HG03558 (cell line): ENCODE data around the gene TTLL4.

Experiments used
- ATAC-seq: cut with Tn5 transposase; IDR thresholded peaks from one replicate; pipeline ENCODE4 v1.9.1; 2021; ENCODE audit warnings: moderate number of reproducible peaks; ENCODE audit not compliant: unreplicated experiment; ENCODE audit errors: extremely low read depth

Gene TTLL4

DNA sequence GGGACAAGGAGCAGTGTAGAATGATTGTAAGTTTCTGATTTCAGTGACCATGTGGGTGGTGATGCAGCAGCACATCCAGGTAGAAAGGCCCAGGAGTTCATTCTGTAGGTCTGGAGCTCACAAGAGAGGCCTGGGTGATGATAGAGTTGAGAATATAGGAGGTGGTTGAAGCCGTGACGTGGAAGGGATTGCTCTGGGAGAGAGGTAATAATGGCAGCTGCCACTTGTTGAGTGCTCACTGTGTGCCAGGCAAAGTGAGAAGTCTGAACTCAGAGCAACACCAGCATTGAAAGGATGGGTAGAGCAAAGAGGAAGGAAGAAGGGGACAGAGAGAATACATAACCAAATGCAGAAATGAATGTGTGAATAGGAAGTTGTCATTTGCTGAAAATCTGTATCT is 3.3 kb downstream of the TTLL4 start:
- no peak for ATAC-seq

DNA sequence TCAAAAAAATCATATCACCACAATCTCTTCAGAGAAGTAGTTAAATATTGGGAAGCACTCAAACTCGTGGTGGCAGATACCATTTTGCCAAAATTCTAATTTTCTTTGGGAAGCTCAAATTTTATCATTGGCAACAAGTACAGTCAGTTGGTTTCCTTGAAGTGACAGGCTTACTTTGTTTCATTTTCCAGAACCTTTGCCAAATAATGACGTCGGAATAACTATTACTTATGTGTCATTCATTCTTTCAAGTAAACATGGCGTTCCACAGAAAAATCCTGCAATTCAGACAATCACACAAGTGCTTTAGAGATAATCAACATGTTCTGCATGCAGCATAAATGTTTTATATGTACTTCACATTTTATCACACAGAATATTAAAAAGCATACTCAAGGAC is 5.4 kb downstream of the TTLL4 start:
- ATAC-seq = no peak

DNA sequence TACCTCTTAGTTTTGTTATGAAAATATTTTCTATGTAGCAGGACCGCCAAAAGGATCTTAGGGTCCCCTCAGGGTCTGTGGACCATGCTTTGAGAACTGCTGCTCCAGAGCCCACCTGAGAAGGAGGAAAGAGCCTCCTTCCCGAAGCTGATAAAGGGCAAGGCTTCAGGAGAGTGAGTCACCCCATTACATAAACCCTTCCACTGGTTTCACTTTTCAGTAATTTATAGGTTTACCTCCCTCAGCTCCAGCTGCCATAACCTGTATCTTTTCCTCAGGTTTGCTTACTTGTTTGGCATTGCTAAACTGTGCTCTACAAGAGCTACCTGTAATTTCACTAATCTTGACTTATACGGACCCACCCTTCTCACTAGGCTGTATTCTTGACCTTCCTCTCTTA is 6.6 kb downstream of the TTLL4 start:
- no peak for ATAC-seq

DNA sequence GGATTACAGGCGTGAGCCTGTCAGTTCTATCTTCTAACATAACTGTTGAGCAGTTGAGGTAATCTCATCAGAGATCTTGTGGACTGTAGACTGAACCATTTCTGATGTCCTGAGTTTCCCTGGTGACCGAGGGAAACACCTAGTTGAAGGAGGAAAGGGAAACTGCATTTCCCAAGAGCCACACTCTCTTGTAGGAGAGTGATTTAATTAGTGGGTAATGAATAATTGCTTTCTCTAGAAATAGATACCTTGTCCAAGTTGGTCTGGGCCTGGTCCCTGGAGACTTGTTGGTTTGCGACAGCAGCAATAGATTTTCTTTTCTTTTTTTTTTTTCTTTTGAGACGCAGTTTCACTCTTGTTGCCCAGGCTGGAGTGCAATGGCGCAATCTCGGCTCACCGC is 7.4 kb downstream of the TTLL4 start:
- ATAC-seq = no peak

DNA sequence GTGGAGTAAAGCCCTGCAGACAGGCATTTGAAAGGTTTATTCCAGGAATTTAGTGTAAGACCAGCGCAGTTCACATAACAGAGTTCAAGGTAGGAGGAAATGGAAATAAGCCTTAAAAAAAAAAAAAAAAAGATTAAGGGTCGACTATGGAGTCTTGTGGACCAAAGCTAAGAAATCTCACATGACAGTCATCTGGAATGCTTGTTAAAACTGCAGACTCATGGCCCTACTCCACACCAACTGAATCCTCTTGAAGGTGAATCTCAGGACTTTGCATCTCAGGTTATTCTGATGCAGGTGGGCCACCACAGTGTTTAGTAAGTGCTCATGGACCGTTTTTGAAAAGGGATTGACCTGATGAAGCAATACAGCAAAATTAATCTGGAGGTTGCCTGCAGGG is 8.8 kb downstream of the TTLL4 start:
- ATAC-seq = no peak

DNA sequence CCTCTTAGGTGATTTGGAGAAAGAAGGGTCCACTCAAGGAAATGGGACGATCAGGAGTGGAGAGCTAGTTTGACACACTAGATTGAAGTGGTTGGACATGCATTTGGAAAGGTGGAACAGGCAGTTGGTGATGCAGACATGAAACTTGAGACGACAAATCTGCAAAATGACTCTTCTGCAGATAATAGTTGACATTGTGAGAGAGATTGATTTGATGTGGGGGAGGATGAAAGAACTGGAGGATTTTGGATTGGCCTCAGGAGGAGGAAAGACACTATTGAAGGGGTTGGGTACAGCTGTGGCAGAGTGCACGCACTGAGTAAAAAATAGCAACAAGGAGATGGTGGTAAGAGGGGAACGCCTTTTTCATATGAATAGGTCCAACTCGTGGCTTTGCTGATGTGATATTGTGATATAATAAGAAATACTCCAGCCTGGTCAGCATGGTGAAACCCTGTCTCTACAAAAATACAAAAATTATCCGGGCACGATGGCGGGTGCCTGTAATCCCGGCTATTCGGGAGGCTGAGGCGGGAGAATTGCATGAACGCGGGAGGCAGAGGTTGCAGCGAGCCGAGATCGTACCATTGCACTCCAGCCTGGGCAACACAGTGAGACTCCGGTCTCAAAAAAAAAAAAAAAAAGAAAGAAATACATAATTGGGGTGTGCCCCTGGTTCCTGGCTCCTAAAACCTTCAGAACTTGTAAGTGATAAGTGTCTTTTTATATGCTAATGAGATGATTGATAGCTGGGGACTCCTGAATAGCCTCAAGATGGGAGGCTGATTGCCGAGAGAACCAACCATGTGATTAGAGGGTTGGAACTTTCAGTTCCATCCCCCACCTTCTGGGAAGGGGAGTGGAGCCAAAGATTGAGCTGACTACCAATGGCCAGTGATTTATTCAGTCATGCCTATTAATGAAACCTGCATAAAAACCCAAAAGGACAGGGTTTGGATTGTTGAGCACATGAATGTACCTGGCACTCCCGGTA is 9.7 kb downstream of the TTLL4 start:
- no peak for ATAC-seq

DNA sequence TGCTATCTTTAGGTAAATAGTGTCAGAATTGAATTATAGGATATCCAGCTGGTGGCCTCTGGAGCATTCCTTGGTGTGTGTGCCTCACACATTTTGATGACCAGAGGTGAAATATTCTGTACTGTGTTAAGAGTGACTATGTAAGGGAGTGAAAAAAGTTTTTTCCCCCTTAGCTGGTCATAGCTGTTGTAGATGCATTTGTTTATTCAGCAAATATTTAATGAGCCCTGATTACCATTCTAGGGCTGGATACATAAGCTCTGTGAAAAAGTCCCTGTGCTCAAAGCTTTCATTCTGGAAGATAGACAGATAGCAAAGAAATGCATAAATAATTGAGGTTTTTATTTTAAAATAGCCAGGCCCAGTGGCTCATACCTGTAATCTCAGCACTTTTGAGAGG is 10.9 kb downstream of the TTLL4 start:
- ATAC-seq = no peak

DNA sequence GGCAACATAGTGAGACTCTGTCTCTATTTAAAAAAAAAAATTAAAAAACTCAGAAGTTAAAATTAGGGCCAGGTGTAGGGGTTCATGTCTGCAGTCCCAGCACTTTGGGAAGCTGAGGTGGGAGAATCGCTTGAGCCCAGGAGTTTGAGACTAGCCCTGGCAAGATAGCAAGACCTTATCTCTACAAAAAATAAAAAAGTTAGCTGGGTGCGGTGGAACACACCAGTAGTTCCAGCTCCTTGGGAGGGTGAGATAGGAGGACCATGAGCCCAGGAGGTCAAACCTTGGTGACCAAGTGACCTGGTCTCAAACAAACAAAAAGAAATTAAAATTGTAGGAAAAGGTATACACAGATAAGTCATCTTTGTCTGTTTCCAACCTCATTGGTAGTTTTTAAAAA is 11.3 kb downstream of the TTLL4 start:
- ATAC-seq = no peak

DNA sequence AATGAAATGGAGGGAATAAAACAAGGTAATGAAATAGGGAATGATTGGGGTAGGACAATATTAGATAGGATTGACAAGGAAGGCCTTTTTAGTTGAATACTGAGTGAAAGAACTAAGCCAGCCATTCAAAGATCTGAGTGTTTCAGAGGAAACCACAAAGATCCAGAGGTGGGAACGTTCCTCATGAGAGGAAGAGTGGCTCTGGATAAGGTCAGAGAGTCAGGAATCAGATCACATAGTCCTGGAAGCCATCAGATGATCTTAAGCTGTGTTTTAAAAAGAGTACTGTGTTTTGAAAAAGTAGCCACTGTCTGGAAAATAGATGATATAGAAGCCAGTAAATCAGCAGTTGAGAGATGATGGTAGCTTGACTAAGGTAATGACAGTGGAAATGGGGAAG is 11.8 kb downstream of the TTLL4 start:
- ATAC-seq = no peak

DNA sequence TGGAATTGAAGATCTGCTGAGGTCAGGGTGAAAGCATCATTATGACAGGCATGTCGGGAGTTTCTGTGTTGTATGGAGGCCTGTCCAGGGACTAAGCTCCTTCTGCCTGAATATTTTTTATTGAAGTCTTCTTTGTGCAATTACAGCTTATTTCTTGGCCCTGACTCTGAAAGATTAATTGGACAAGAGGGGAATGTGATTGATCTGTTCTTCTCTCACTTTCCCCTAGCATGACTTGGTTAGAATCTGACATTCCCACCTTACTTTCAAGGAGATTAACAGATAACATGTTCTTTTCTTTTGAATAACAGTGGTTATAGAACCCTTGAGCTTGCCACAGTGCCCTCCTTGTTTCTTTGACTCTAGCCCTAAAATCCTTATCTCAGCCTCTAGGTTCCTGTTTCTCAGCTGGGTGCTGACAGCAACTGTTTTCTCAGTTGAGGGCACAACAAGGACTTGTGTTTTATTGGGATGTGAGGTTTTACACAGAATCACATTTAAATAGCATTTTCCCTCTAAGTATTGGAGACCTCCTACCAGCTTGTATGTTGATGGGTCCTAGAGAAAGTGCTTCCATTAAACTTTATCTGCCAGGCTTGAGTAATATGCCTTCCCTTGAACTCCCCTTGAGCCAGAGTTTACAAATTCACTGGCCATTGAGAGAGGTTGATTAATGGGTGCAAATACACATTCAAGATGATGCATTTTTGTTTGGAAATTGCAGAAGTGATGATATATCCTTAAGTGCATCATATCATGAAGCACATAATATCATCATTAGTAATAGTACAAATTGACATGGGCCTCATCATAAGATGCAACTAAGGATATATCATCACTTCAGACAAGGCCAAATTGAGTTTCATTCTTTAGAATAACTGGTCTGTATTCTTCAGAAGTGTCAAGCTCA is 12.5 kb downstream of the TTLL4 start:
- ATAC-seq = no peak

DNA sequence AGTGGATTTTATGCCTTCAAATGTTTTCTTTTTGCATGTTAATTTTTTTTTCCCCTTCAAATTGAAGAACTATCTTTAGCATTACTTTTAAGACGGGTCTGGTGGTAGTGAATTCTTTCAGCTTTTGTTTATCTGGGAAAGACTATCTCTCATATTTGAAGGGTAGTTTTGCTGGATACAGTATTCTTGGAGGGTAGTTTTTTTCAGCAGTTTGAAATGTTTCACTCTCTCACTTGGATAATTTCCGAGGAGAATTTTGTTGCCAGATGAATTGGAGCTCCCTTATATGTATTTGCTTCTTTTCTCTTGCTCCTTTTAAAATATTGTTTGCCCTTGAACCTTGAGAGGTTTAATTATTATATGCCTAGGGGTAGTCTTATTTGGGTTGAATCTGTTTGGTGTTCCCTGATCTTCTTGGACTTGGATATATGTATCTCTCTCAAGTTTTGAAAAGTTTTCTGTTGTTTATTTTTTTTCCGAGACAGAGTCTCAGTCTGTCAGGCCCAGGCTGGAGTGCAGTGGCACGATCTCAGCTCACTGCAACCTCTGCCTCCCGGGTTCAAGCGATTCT is 15.5 kb downstream of the TTLL4 start:
- ATAC-seq = no peak

DNA sequence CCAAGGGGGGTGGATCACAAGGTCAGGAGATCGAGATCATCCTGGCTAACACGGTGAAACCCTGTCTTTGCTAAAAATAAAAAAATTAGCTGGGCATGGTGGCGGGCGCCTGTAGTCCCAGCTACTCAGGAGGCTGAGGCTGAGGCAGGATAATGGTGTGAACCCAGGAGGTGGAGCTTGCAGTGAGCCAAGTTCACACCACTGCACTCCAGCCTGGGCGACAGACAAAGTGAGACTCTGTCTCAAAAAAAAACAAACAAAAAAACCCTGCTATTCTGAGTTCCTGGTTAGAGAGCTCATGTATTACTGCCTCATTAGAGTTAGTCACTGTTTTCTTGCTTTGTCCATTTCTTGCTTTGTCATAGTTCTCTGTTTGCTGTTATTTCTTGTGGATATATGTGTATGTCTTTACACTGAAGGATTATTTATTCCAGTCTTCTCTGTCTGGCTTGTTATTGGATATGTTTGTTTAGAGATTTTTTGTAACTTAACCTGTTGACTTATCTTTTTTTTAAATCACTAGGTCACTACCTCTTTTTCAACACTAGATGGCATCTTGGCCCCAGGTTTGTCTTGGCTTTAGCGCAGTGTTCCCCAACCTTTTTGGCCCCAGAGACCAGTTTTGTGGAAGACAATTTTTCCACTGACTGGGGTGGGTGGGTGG is 17.0 kb downstream of the TTLL4 start:
- no peak for ATAC-seq

DNA sequence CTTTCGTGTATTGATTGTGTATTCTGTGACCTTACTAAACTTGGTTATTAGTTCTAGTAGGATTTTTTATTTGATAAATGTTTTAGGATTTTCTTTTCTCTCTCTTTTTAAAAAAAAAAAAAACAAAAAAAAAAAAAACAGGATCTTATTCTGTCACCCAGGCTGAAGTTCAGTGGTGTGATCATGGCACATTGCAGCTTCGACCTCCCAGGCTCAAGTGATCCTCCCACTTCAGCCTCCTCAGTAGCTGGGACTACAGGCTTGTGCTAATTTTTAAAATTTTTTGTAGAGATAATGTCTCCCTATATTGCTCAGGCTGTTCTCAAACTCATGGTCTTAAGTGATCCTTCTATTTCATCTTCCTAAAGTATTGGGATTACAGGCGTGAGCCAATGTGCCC is 19.0 kb downstream of the TTLL4 start:
- ATAC-seq = no peak

DNA sequence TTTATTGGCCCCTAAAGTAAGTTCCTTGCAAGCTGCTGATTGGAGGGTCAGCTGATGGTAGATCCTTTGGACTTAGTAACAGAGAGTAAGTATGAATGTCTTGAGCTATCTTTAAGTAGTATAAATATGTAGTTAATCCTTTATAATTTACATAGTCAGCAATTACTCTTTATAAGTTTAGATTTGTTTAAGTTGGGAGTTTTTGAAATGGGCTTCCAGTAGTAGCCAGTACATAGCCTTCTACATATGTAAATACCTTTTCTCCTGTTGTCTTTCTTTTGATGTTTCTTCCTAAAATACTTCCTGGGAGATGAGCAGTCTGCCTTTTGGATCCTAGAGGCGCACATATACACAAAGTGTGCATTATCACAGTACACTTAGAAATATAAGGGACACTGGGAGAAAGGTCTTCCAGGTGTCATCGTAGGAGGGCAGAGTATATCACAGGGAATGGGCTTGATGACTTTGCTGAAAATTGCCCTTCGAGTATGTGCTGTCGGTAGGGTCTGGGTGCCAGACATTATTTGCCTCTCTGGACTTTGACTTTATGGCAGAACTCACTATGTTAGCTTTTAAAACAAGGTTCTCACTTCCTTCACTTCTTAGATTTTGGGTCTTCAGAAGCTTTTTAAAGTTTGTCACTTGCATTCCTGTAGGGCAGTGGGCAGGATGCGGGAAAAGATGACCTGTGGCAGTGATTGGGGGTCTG is 21.6 kb downstream of the TTLL4 start:
- ATAC-seq = no peak

DNA sequence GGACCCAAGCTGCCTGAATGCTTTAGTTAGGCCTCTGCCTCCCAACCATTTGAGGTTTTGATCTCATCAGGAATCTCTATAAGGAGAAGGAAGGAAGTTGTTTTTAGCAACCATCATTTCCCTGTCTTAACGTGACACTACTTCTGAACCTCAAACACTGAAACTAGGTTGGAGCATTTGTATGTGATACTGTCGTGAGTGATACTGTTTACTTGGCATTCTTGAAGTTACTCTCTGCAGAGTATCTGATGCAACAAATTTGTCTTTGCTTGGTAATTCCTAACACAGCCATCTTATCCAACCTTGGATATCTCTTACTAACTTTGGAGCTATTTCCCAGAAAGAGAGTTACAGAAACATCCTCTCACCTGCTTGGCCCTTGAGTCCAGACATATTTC is 22.1 kb downstream of the TTLL4 start:
- no peak for ATAC-seq

DNA sequence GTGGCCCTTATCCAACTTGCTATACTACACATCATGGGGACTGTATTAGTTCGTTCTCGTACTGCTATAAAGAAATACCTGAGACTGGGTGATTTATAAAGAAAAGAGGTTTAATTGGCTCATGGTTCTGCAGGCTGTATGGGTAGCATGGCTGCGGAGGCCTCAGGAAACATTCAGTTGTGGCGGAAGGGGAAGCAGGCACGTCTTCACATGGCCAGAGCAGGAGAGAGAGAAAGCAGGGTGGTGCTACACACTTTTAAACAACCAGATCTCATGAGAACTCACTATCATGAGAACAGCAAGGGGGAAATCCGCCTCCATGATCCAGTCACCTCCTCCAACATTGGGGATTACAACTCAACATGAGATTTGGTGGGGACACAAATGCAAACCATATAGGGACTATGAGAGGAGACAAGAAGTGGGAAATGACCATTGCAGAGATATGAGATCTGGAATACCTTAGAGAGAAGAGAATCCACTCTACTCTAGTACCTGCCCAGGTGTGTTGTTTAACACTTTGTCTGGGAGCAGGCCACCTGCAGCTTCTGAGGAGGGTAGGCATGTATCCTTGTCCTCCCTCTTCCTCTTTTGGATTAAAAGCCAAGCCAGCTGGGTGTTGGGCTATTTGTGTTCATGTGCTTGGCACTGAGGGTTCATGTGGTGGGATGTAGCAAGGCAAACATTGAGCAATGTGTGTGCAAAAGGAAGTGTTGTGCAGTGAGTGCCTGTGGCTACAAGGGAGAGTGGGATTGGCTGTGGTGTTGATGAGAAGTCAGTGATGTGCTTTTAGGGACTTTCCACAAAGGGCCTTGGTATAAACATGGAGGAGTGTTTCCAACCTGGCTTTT is 22.8 kb downstream of the TTLL4 start:
- ATAC-seq = no peak

DNA sequence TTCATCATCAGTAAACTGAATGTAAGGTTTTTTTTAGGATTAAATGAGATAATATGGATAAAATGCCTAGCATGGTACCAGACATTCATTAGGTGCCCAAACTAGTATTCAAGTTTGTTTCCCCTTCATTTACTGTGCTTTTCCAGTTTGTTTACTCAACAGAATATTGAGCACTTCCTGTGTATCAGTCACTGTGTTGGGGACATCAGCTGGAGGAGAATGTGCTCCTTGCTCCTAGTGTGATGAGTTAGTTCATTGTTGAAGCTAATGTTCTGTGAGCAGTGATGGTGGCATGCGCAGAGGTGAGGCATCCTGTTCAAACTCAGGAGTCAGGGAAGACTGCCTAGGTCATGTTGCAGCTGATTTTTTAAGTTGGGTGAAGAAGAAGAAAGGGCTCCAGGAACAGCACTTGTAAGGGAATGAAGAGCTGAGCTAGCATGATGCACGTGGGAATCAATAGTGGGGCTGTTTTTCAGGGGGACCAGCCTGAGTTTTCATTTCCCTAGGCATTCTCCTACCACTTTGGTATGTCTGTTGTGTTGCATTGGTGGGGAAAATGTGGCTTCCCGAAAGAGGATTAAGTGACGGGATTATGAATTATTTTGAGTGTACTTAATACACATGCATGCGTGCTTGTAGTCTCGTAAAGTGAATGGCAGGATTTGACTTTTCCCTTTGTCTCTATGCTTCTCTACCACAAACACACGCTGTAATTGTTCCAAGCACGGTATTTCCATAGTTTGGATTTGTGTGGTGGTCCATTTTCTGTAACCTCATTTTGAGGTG is 23.7 kb downstream of the TTLL4 start:
- ATAC-seq = no peak

DNA sequence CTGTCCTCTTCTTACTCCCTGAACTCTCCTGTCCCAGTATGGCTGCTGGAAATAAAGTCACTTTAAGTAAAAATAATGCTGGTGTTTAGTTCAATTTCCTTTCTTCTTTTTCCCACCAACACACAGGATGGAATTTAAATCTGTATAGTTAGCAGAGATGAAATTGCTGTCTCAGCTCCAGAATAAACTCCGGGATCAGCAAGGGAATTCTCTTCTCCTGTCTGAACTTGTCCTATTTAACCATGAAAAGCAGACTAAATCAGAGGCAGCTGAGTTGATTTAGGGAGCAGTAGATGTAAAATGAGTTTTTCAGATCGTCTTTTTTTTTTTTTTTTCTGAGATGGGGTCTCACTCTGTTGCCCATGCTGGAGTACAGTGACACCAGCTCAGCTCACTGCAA is 25.9 kb downstream of the TTLL4 start:
- no peak for ATAC-seq
